Astrocyte (in vitro differentiated cells and primary cell): ENCODE data around the gene DNAJC5. TPM values are rescaled to one million over a fixed set of nuclear protein-coding genes. Genes with fewer than 3 reads are reported as not detected.

Source experiments
- DNase-seq: peaks from one replicate; pipeline ENCODE4 v3.0.0-alpha.2; 2010; ENCODE audit warnings: low read depth
- FAIRE-seq: peaks from 2 replicates; lab custom pipeline; 2011; peaks lifted over from hg19 to GRCh38; lab: Jason Lieb, UNC
- H2AFZ ChIP-seq: 2 replicates; pipeline ENCODE4 v1.6.0; 2012; ENCODE audit warnings: low read depth, low read length, inconsistent platforms
- H3K27ac ChIP-seq: 2 replicates; pipeline ENCODE4 v1.5.1; 2011; ENCODE audit warnings: low read depth, low read length, inconsistent platforms
- H3K27me3 ChIP-seq: 2 replicates; pipeline ENCODE4 v1.6.0; 2011; ENCODE audit warnings: low read length, inconsistent platforms; ENCODE audit not compliant: insufficient read depth
- H3K36me3 ChIP-seq: 2 replicates; pipeline ENCODE4 v1.5.1; 2011; ENCODE audit warnings: low read length, inconsistent platforms; ENCODE audit not compliant: insufficient read depth
- H3K4me1 ChIP-seq: 2 replicates; pipeline ENCODE4 v1.5.1; 2011; ENCODE audit warnings: low read length, inconsistent platforms; ENCODE audit not compliant: insufficient read depth
- H3K4me2 ChIP-seq: 2 replicates; pipeline ENCODE4 v1.6.0; 2012; ENCODE audit warnings: low read length, inconsistent platforms
- H3K4me3 ChIP-seq: 2 replicates; pipeline ENCODE4 v1.5.1; 2011; ENCODE audit warnings: low read depth, mild to moderate bottlenecking, low read length, inconsistent platforms; ENCODE audit not compliant: insufficient read depth
- H3K79me2 ChIP-seq: 2 replicates; pipeline ENCODE4 v1.6.0; 2012; ENCODE audit warnings: mild to moderate bottlenecking, low read length, inconsistent platforms; ENCODE audit not compliant: insufficient read depth
- H3K9ac ChIP-seq: 2 replicates; pipeline ENCODE4 v1.6.0; 2012; ENCODE audit warnings: mild to moderate bottlenecking, low read length, inconsistent platforms
- H3K9me3 ChIP-seq: 2 replicates; pipeline ENCODE4 v1.5.1; 2012; ENCODE audit warnings: low read depth, mild to moderate bottlenecking, low read length, inconsistent platforms; ENCODE audit not compliant: insufficient read depth
- H4K20me1 ChIP-seq: 2 replicates; pipeline ENCODE4 v1.6.0; 2012; ENCODE audit warnings: low read length, inconsistent platforms; ENCODE audit not compliant: insufficient read depth
- H3K27ac Mint-ChIP-seq: one replicate; pipeline ENCODE4 v1.8.0; 2021; ENCODE audit warnings: mild to moderate bottlenecking, mixed read lengths; ENCODE audit not compliant: unreplicated experiment
- H3K27me3 Mint-ChIP-seq: one replicate; pipeline ENCODE4 v1.8.0; 2021; ENCODE audit warnings: low read depth, mixed read lengths; ENCODE audit not compliant: unreplicated experiment
- H3K36me3 Mint-ChIP-seq: one replicate; pipeline ENCODE4 v1.8.0; 2021; ENCODE audit warnings: low read depth, mixed read lengths; ENCODE audit not compliant: unreplicated experiment
- H3K4me1 Mint-ChIP-seq: one replicate; pipeline ENCODE4 v1.8.0; 2021; ENCODE audit warnings: low read depth, mixed read lengths; ENCODE audit not compliant: unreplicated experiment
- H3K4me3 Mint-ChIP-seq: one replicate; pipeline ENCODE4 v1.8.0; 2021; ENCODE audit warnings: mild to moderate bottlenecking, moderate library complexity, mixed read lengths; ENCODE audit not compliant: unreplicated experiment
- H3K9me3 Mint-ChIP-seq: one replicate; pipeline ENCODE4 v1.8.0; 2021; ENCODE audit warnings: mild to moderate bottlenecking, mixed read lengths; ENCODE audit not compliant: unreplicated experiment
- CTCF ChIP-seq: IDR thresholded peaks from 2 replicates; pipeline ENCODE4 v1.5.1; 2011; ENCODE audit warnings: low read depth, mild to moderate bottlenecking, inconsistent platforms, low read length, moderate library complexity; ENCODE audit not compliant: insufficient read depth
- EZH2 ChIP-seq: IDR thresholded peaks from 2 replicates; pipeline ENCODE4 v1.6.1; 2012; ENCODE audit warnings: mild to moderate bottlenecking, low read length, inconsistent platforms; ENCODE audit not compliant: insufficient read depth
- total RNA-seq: library from RNA; stranded (reverse); gene quantifications from 2 replicates; pipeline ENCODE4 v1.2.1, GENCODE V29; 2021

Gene DNAJC5
- total RNA-seq, 1 donor from 2014 or later, result 64.6 TPM

GRCh38 chr20:63931735-63932134 lies 36.8 kb downstream of the DNAJC5 start:
- Mint-ChIP-seq H3K36me3 (peaks cover 10% of the 10 kb centered on the region), H3K9me3 (no peaks in the 10 kb centered on the region), H3K4me1 (no peaks in the 10 kb centered on the region), H3K4me3 (no peak overlapping the region), H3K27me3 (no peaks in the 10 kb centered on the region), H3K27ac (no peak overlapping the region)
- H3K27me3 ChIP-seq, result no peaks in the 10 kb centered on the region
- peaks cover 78% of the 10 kb centered on the region for H4K20me1 ChIP-seq
- no peak overlapping the region for H2AFZ ChIP-seq
- H3K79me2 ChIP-seq, result peaks cover 55% of the 10 kb centered on the region
- H3K27ac ChIP-seq, result no peak overlapping the region
- H3K4me1 ChIP-seq, result no peaks in the 10 kb centered on the region
- DNase-seq (no peak), FAIRE-seq (no peak)
- no peak overlapping the region for H3K9ac ChIP-seq
- H3K9me3 ChIP-seq, result no peaks in the 10 kb centered on the region
- no peak overlapping the region for H3K4me3 ChIP-seq
- H3K36me3 ChIP-seq, result peaks cover 18% of the 10 kb centered on the region
- TF ChIP-seq CTCF (no peak), EZH2 (no peak)
- no peak overlapping the region for H3K4me2 ChIP-seq

- Histone ChIP-seq H3K4me2 (no peak overlapping the region), H3K27me3 (no peaks in the 10 kb centered on the region), H3K4me1 (no peaks in the 10 kb centered on the region), H3K9me3 (no peaks in the 10 kb centered on the region), H3K27ac (no peak overlapping the region), H2AFZ (no peak overlapping the region), H3K4me3 (no peak overlapping the region), H3K79me2 (peaks cover 46% of the 10 kb centered on the region), H3K36me3 (peaks cover 15% of the 10 kb centered on the region), H4K20me1 (peaks cover 79% of the 10 kb centered on the region), H3K9ac (no peak overlapping the region)
- FAIRE-seq, result no peak
- TF ChIP-seq CTCF (no peak), EZH2 (no peak)
- peaks cover 10% of the 10 kb centered on the region for H3K36me3 Mint-ChIP-seq
- DNase-seq, result no peak
- no peaks in the 10 kb centered on the region for H3K27me3 Mint-ChIP-seq
- H3K27ac Mint-ChIP-seq, result no peak overlapping the region
- H3K4me1 Mint-ChIP-seq, result peaks cover under 1% of the 10 kb centered on the region
- H3K4me3 Mint-ChIP-seq, result no peak overlapping the region
- no peaks in the 10 kb centered on the region for H3K9me3 Mint-ChIP-seq
Measured at GRCh38 chr20:63932606-63933160, 37.8 kb downstream of the DNAJC5 start.

GRCh38 chr20:63933646-63934045 lies 38.7 kb downstream of the DNAJC5 start:
- Histone ChIP-seq H4K20me1 (peaks cover 77% of the 10 kb centered on the region), H2AFZ (no peak overlapping the region), H3K4me2 (no peak overlapping the region), H3K27ac (no peak overlapping the region), H3K79me2 (peaks cover 37% of the 10 kb centered on the region), H3K9me3 (no peaks in the 10 kb centered on the region), H3K4me1 (no peaks in the 10 kb centered on the region), H3K27me3 (no peaks in the 10 kb centered on the region), H3K36me3 (peaks cover 7% of the 10 kb centered on the region), H3K4me3 (no peak overlapping the region), H3K9ac (no peak overlapping the region)
- FAIRE-seq, result no peak
- peaks cover 3% of the 10 kb centered on the region for H3K4me1 Mint-ChIP-seq
- TF ChIP-seq EZH2 (no peak), CTCF (no peak)
- peaks cover 10% of the 10 kb centered on the region for H3K36me3 Mint-ChIP-seq
- no peak overlapping the region for H3K27ac Mint-ChIP-seq
- no peak for DNase-seq
- no peaks in the 10 kb centered on the region for H3K27me3 Mint-ChIP-seq
- no peak overlapping the region for H3K4me3 Mint-ChIP-seq
- H3K9me3 Mint-ChIP-seq, result no peaks in the 10 kb centered on the region
